Measurements from ENCODE around the gene SVBP.

Gene SVBP

DNA sequence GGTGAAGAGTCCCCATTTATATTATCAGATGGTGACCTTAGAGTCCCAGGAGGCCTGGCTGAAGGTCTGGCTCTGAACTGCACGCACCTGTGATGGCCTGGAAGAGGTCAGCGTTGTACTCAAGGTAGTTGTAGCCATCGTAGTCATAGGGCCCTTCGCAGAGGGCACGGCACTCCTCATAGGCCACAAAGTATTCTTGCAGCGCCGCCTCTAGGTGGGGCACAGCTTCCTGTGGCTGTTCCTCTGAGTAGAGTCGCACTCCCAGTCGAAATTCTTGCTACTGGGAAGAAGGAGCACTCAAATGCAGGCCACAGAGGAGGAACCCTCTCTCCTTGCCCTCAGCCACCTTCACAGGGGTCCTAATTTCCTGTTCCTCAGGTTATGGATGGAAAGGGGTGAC is 58.1 kb downstream of the SVBP start:
- DNase-seq (ENCODE audit: low read depth, low spot score): no peak
- in situ Hi-C loops (cut with HindIII; ENCODE audit: low sequenced_read_pairs): no loop called here
- H3K4me3 ChIP-seq (ENCODE audit: low read depth, low read length): no peak overlapping the region
- TF ChIP-seq, protein P1, sequence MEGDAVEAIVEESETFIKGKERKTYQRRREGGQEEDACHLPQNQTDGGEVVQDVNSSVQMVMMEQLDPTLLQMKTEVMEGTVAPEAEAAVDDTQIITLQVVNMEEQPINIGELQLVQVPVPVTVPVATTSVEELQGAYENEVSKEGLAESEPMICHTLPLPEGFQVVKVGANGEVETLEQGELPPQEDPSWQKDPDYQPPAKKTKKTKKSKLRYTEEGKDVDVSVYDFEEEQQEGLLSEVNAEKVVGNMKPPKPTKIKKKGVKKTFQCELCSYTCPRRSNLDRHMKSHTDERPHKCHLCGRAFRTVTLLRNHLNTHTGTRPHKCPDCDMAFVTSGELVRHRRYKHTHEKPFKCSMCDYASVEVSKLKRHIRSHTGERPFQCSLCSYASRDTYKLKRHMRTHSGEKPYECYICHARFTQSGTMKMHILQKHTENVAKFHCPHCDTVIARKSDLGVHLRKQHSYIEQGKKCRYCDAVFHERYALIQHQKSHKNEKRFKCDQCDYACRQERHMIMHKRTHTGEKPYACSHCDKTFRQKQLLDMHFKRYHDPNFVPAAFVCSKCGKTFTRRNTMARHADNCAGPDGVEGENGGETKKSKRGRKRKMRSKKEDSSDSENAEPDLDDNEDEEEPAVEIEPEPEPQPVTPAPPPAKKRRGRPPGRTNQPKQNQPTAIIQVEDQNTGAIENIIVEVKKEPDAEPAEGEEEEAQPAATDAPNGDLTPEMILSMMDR (IDR thresholded peaks at IDR 0.05; ENCODE audit: low read depth, low read length): peak; percentile 12

GRCh38 chr1:42758641-42759040 is 58.6 kb downstream of the SVBP start:
- TF ChIP-seq, protein P1 (IDR thresholded peaks at IDR 0.05; ENCODE audit: low read depth, low read length): no peak
- H3K4me3 ChIP-seq (ENCODE audit: low read depth, low read length): no peak overlapping the region
- no peak for DNase-seq (ENCODE audit: low read depth, low spot score)
- in situ Hi-C loops (cut with HindIII; ENCODE audit: low sequenced_read_pairs): no loop called here

DNA sequence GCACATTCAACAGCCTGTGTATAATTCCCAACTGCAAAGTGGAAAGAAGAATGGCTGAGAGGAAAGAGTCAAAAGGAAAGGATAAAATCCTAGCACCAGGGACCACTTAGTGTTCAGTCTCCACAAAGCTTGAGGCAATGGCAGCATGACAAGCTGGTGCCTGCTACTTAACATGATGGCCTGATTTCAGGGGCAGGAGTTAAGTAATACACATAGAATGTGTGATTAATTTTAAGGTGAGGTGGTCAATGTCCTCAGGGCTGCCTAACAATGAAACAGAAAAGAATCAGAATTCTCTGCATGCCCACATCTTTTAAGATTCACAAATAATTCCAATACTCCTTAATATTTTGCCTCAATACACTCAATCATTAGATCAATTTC is 59.3 kb downstream of the SVBP start:
- TF ChIP-seq, protein P1 (IDR thresholded peaks at IDR 0.05; ENCODE audit: low read depth, low read length): no peak
- H3K4me3 ChIP-seq (ENCODE audit: low read depth, low read length): no peak overlapping the region
- DNase-seq (ENCODE audit: low read depth, low spot score): no peak
- in situ Hi-C loops (cut with HindIII; ENCODE audit: low sequenced_read_pairs): no loop called here
